Peyer's patch (tissue), 4 donors: Measurements from ENCODE around the gene DIPK1A.

Source experiments
- POLR2A ChIP-seq, 2 donors: fragments of 450-650 bp; IDR thresholded peaks; one replicate each; pipeline ENCODE4 v1.5.1; 2017; ENCODE audit warnings: antibody characterized with exemption in 2 of 2, mild to moderate bottlenecking in 2 of 2, moderate library complexity in 2 of 2
- TF ChIP-seq, protein P1 (sequence below), 6 experiments: fragments of 450-650 bp in 4 of 6; fragments of 200-600 bp in 2 of 6; sonication (generic) in 1 of 6; IDR thresholded peaks; one replicate each; pipeline ENCODE4 v1.5.1; 2017 to 2019; ENCODE audit warnings: antibody characterized with exemption in 6 of 6, mild to moderate bottlenecking in 3 of 6, moderate library complexity in 1 of 6

DNA sequence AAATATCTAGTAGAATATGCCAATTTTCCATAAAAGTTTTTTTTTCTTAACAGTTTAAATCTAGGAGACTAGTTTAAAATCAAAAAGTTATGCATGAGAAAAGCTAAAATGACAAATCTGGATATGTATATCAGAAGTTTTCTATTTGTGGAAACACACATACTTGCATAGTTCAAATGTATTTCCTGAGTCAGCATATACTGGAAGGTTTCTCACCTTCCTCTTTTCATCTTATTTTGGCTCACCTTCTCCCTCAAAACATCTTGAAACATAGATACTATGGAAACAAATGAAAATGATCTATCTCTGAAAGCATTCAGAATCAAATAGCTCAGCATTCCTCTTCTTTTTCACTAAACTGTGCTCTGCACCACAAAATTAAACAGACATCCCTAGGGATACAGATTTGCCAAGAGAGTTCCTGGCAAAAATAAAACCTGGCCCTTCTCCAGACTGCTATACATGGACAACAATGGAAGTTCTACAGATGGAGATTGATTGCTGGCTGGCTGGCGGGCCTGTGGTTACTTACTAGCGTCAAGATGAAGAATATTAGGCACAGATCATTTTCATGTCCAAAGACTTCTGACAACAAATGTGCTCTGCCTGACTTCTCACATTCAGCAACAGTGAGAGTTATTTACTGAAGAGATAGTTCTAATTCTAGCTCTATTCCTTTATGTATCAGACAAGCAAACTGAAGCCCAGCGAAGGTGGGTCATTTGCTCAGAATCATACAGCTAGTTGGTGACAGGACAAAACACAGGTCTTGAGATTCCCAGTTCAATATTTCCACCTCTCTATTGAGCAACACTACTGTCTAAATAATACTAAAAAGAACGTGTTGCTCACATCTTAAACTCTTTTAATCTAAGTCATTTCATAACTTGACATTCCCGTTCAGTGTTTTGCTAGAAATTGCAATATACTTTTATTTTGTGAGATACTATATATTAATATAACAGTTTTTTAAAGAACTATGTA, 26.6 kb downstream of the DIPK1A start:
- TF ChIP-seq, protein P1, sequence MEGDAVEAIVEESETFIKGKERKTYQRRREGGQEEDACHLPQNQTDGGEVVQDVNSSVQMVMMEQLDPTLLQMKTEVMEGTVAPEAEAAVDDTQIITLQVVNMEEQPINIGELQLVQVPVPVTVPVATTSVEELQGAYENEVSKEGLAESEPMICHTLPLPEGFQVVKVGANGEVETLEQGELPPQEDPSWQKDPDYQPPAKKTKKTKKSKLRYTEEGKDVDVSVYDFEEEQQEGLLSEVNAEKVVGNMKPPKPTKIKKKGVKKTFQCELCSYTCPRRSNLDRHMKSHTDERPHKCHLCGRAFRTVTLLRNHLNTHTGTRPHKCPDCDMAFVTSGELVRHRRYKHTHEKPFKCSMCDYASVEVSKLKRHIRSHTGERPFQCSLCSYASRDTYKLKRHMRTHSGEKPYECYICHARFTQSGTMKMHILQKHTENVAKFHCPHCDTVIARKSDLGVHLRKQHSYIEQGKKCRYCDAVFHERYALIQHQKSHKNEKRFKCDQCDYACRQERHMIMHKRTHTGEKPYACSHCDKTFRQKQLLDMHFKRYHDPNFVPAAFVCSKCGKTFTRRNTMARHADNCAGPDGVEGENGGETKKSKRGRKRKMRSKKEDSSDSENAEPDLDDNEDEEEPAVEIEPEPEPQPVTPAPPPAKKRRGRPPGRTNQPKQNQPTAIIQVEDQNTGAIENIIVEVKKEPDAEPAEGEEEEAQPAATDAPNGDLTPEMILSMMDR (IDR thresholded peaks at IDR 0.05): no peak
- TF ChIP-seq POLR2A (IDR thresholded peaks at IDR 0.05): no peak
